Neural cell (in vitro differentiated cells): ENCODE results near the gene HSD17B4. TPM values are rescaled to one million over a fixed set of nuclear protein-coding genes. Genes with fewer than 3 reads are reported as not detected.

ENCODE experiments used
- H2AFZ ChIP-seq: fragments of 200-600, 300-800 bp; sonication (generic), shearing (Covaris generic); 2 replicates; pipeline ENCODE4 v1.6.0; 2014; ENCODE audit warnings: low read depth, mild to moderate bottlenecking, antibody characterized with exemption, low read length, moderate library complexity
- H3F3A ChIP-seq: fragments of 200-600 bp; shearing (Covaris generic); 2 replicates; pipeline ENCODE4 v1.6.1; 2016; ENCODE audit warnings: mild to moderate bottlenecking, moderate library complexity, mixed read lengths, antibody characterized with exemption, low read length; ENCODE audit not compliant: insufficient read depth, poor library complexity, severe bottlenecking
- H3K27ac ChIP-seq: fragments of 200-600, 300-800 bp; sonication (generic), shearing (Covaris generic); 2 replicates; pipeline ENCODE4 v1.5.1; 2014; ENCODE audit warnings: mild to moderate bottlenecking, low read length, moderate library complexity
- H3K27me3 ChIP-seq: fragments of 300-800, 200-600 bp; sonication (generic), shearing (Covaris generic); 2 replicates; pipeline ENCODE4 v1.6.0; 2014; ENCODE audit warnings: mild to moderate bottlenecking, low read depth, low read length, moderate library complexity; ENCODE audit not compliant: insufficient read depth
- H3K36me3 ChIP-seq: fragments of 300-800, 200-600 bp; sonication (generic), shearing (Covaris generic); 2 replicates; pipeline ENCODE4 v1.5.1; 2014; ENCODE audit warnings: mild to moderate bottlenecking, antibody characterized with exemption, low read length, moderate library complexity; ENCODE audit not compliant: insufficient read depth
- H3K4me2 ChIP-seq: fragments of 300-800, 200-600 bp; sonication (generic), shearing (Covaris generic); 2 replicates; pipeline ENCODE4 v1.6.0; 2014; ENCODE audit warnings: mild to moderate bottlenecking, low read length
- H3K4me3 ChIP-seq: fragments of 300-800, 200-600 bp; sonication (generic), shearing (Covaris generic); 2 replicates; pipeline ENCODE4 v1.5.1; 2014; ENCODE audit warnings: mild to moderate bottlenecking, low read length, moderate library complexity
- H3K79me2 ChIP-seq: fragments of 200-600 bp; shearing (Covaris generic); replicated peaks from 2 replicates; pipeline ENCODE4 v1.6.0; 2014; ENCODE audit warnings: mild to moderate bottlenecking, low read length, moderate library complexity; ENCODE audit not compliant: insufficient read depth
- H3K9ac ChIP-seq: fragments of 300-800, 200-600 bp; sonication (generic), shearing (Covaris generic); 2 replicates; pipeline ENCODE4 v1.6.1; 2016; ENCODE audit warnings: mild to moderate bottlenecking, low read length, mixed read lengths
- H3K9me2 ChIP-seq: fragments of 200-600 bp; shearing (Covaris generic); 2 replicates; pipeline ENCODE4 v1.6.1; 2016; ENCODE audit warnings: mild to moderate bottlenecking, low read length, mixed read lengths; ENCODE audit not compliant: insufficient read depth
- H3K9me3 ChIP-seq: fragments of 200-600, 300-800 bp; sonication (generic), shearing (Covaris generic); 2 replicates; pipeline ENCODE4 v1.6.1; 2016; ENCODE audit warnings: mild to moderate bottlenecking, mixed run types, low read length, moderate library complexity, mixed read lengths
- H4K20me1 ChIP-seq: fragments of 200-600 bp; shearing (Covaris generic); 2 replicates; pipeline ENCODE4 v1.6.1; 2016; ENCODE audit warnings: mild to moderate bottlenecking, mixed run types; ENCODE audit not compliant: insufficient read depth
- EP300 ChIP-seq: fragments of 450-650 bp; conservative IDR thresholded peaks from 2 replicates; pipeline ENCODE4 v1.6.1; 2014; ENCODE audit warnings: antibody characterized with exemption, mild to moderate bottlenecking, moderate library complexity; ENCODE audit not compliant: poor library complexity, severe bottlenecking
- EZH2 ChIP-seq: fragments of 200-600, 300-800 bp; shearing (Covaris generic), sonication (generic); IDR thresholded peaks from 2 replicates; pipeline ENCODE4 v1.6.1; 2014; ENCODE audit warnings: antibody characterized with exemption, low read length, borderline replicate concordance, mild to moderate bottlenecking; ENCODE audit not compliant: insufficient read depth, poor library complexity, severe bottlenecking
- MXI1 ChIP-seq: fragments of 450-650 bp; conservative IDR thresholded peaks from 2 replicates; pipeline ENCODE4 v1.6.1; 2014; ENCODE audit warnings: antibody characterized with exemption, mild to moderate bottlenecking; ENCODE audit not compliant: poor library complexity, severe bottlenecking
- POLR2AphosphoS5 ChIP-seq: IDR thresholded peaks from 2 replicates; pipeline ENCODE4 v1.6.1; 2012
- RAD21 ChIP-seq: fragments of 450-650 bp; conservative IDR thresholded peaks from 2 replicates; pipeline ENCODE4 v1.6.1; 2014; ENCODE audit warnings: antibody characterized with exemption, mild to moderate bottlenecking, moderate library complexity
- SMC3 ChIP-seq: fragments of 450-650 bp; conservative IDR thresholded peaks from 2 replicates; pipeline ENCODE4 v1.6.1; 2014; ENCODE audit warnings: antibody characterized with exemption, mild to moderate bottlenecking, moderate library complexity; ENCODE audit not compliant: poor library complexity
- TAF1 ChIP-seq: IDR thresholded peaks from 2 replicates; pipeline ENCODE4 v1.6.1; 2012; ENCODE audit warnings: low read depth
- polyA plus RNA-seq: library from polyadenylated mRNA; depleted of rRNA; stranded (reverse); fragments of >200 nt; gene quantifications from 2 replicates; pipeline ENCODE4 v1.2.3, GENCODE V29; 2014
- TF ChIP-seq, protein P1 (sequence below): fragments of 450-650 bp; IDR thresholded peaks from 2 replicates; pipeline ENCODE4 v1.5.1; 2014; ENCODE audit warnings: antibody characterized with exemption, mild to moderate bottlenecking, moderate library complexity; ENCODE audit not compliant: poor library complexity, severe bottlenecking
- TF ChIP-seq, protein P2 (sequence below): IDR thresholded peaks from 2 replicates; pipeline ENCODE4 v1.6.1; 2012; ENCODE audit warnings: borderline replicate concordance

Gene HSD17B4
- polyA plus RNA-seq, 1 donor from 2014 or later: 244 TPM

- peaks cover 5% of the 10 kb centered on the region for H3K36me3 ChIP-seq
- no peaks in the 10 kb centered on the region for H4K20me1 ChIP-seq
- H3K9ac ChIP-seq: no peak overlapping the region
- H3K4me2 ChIP-seq: no peak overlapping the region
- no peaks in the 10 kb centered on the region for H3K27me3 ChIP-seq
- H2AFZ ChIP-seq: no peak overlapping the region
- no peaks in the 10 kb centered on the region for H3K9me3 ChIP-seq
- no peaks in the 10 kb centered on the region for H3K9me2 ChIP-seq
- H3F3A ChIP-seq: no peaks in the 10 kb centered on the region
- TF ChIP-seq RAD21: no peak
- TF ChIP-seq, protein P1, sequence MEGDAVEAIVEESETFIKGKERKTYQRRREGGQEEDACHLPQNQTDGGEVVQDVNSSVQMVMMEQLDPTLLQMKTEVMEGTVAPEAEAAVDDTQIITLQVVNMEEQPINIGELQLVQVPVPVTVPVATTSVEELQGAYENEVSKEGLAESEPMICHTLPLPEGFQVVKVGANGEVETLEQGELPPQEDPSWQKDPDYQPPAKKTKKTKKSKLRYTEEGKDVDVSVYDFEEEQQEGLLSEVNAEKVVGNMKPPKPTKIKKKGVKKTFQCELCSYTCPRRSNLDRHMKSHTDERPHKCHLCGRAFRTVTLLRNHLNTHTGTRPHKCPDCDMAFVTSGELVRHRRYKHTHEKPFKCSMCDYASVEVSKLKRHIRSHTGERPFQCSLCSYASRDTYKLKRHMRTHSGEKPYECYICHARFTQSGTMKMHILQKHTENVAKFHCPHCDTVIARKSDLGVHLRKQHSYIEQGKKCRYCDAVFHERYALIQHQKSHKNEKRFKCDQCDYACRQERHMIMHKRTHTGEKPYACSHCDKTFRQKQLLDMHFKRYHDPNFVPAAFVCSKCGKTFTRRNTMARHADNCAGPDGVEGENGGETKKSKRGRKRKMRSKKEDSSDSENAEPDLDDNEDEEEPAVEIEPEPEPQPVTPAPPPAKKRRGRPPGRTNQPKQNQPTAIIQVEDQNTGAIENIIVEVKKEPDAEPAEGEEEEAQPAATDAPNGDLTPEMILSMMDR: no peak
- TF ChIP-seq TAF1: no peak
- TF ChIP-seq MXI1: no peak
- TF ChIP-seq EP300: no peak
- TF ChIP-seq EZH2: no peak
- TF ChIP-seq POLR2AphosphoS5: no peak
- TF ChIP-seq, protein P2, sequence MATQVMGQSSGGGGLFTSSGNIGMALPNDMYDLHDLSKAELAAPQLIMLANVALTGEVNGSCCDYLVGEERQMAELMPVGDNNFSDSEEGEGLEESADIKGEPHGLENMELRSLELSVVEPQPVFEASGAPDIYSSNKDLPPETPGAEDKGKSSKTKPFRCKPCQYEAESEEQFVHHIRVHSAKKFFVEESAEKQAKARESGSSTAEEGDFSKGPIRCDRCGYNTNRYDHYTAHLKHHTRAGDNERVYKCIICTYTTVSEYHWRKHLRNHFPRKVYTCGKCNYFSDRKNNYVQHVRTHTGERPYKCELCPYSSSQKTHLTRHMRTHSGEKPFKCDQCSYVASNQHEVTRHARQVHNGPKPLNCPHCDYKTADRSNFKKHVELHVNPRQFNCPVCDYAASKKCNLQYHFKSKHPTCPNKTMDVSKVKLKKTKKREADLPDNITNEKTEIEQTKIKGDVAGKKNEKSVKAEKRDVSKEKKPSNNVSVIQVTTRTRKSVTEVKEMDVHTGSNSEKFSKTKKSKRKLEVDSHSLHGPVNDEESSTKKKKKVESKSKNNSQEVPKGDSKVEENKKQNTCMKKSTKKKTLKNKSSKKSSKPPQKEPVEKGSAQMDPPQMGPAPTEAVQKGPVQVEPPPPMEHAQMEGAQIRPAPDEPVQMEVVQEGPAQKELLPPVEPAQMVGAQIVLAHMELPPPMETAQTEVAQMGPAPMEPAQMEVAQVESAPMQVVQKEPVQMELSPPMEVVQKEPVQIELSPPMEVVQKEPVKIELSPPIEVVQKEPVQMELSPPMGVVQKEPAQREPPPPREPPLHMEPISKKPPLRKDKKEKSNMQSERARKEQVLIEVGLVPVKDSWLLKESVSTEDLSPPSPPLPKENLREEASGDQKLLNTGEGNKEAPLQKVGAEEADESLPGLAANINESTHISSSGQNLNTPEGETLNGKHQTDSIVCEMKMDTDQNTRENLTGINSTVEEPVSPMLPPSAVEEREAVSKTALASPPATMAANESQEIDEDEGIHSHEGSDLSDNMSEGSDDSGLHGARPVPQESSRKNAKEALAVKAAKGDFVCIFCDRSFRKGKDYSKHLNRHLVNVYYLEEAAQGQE: no peak
- TF ChIP-seq SMC3: no peak
- no peak overlapping the region for H3K27ac ChIP-seq
- H3K4me3 ChIP-seq: no peak overlapping the region
- no peaks in the 10 kb centered on the region for H3K79me2 ChIP-seq
Observed at GRCh38 chr5:119473241-119473640, 20.9 kb downstream of the HSD17B4 start.

DNA sequence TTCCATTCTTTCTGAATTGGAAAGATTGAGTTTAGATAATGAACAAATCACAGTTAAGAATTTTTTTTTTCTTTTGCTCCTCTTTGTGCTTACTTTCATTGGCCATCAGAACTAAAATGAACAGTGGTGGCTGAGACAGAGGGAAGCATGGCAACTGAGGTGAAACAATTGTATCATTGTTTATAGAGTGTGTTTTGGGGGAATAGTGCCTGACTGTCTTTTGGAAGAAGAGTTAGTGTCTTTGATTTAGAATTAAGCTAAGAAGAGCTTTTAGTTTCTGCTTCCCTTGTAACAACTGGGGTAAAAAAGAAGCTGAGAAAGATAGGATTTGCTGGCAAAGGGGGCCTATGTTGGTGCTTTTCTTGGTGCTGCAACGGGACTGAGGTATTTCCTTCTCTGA is 24.0 kb downstream of the HSD17B4 start:
- Histone ChIP-seq H3K9ac (no peak overlapping the region), H3K27ac (no peak overlapping the region), H4K20me1 (no peaks in the 10 kb centered on the region), H3K27me3 (no peaks in the 10 kb centered on the region), H3K79me2 (no peaks in the 10 kb centered on the region), H3K9me3 (no peaks in the 10 kb centered on the region), H3K36me3 (peaks cover 10% of the 10 kb centered on the region), H3K4me3 (no peak overlapping the region), H3K9me2 (no peaks in the 10 kb centered on the region), H3K4me2 (no peak overlapping the region), H2AFZ (no peak overlapping the region), H3F3A (no peaks in the 10 kb centered on the region)
- TF ChIP-seq SMC3 (no peak), TAF1 (no peak), EZH2 (no peak), RAD21 (no peak), POLR2AphosphoS5 (no peak), MXI1 (no peak), EP300 (no peak)
- TF ChIP-seq, protein P1: no peak
- TF ChIP-seq, protein P2: no peak
